Measurements from ENCODE around the gene SMYD3.

SMYD3 gene

DNA sequence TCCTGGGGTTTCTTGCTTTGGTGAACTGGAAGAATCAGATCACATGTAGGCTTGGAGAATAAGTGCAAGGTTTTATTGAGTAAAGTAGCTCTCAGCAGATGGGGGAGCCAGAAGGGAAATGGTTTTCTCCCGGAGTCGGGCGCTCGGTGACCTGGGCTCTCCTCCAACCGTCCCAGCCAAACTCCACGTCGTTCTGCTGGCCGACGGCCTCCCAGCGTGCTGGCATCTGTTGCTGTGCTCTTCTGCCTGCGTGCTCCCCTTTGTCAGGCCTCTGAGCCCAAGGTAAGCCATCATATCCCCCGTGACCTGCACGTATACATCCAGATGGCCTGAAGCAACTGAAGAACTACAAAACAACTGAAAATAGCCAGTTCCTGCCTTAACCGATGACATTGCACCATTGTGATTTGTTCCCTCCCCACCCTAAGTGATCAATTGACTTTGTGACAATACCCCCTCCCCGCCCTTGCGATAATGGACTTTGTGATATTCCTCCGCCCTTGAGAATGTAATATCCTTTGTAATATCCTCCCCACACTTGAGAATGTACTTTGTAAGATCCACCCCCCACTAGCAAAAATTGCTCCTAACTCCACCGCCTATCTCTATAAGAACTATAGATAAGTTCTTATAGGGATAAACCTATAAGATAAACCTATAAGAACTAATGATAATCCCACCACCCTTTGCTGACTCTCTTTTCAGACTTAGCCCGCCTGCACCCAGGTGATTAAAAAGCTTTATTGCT is 88.3 kb downstream of the SMYD3 start:
- Histone ChIP-seq H3K36me3 (ENCODE audit: control insufficient read depth in 2 of 2, insufficient read depth in 2 of 2, low read length in 2 of 2) (no peaks in the 10 kb centered on the region), H3K9ac (ENCODE audit: low read depth in 1 of 2, low read length in 2 of 2) (no peak overlapping the region)

DNA sequence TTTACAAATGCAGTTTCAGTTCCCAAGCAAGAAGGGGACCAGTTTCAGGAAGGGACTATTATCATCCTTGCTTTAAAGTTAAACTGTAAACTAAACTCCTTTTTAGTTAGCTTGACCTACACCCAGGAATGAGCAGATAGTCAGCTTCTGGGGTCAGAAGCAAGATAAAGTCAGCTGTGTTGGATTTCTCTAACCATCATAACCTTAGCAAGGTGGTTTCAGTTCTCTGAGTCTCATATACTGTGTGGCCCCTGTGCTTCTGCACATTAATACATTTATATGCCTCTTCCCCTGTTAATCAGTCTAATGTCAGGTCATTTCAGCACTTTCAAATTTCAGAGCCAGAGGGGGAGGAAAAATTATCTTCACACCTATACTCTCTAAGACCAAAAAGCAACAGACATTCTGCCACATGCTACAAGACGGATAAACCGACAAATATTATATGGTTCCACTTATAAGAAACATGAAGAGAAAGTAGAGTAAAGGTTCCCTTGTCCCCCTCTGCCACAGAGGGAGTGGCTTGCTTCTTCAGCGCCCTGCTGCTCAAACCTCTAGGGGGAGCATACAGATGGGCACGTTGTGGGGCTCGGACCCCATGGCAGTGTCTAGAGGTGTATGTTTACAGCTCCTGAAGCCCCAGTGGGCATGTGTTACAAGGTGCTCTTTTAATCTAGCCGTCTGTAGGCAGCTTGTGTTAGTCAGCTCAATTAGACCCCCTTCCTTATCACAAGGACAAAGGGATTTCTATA is 89.1 kb downstream of the SMYD3 start:
- H3K36me3 ChIP-seq (ENCODE audit: control insufficient read depth in 2 of 2, insufficient read depth in 2 of 2, low read length in 2 of 2), result no peaks in the 10 kb centered on the region
- no peak overlapping the region for H3K27ac ChIP-seq (ENCODE audit: low read depth in 2 of 2, low read length in 2 of 2)
- no peaks in the 10 kb centered on the region for H3K27me3 ChIP-seq (ENCODE audit: control insufficient read depth in 2 of 2, insufficient read depth in 2 of 2, low read length in 2 of 2)
- no peak overlapping the region for H3K4me3 ChIP-seq (ENCODE audit: low read length in 2 of 2)
- H3K4me1 ChIP-seq (ENCODE audit: control insufficient read depth in 2 of 2, insufficient read depth in 2 of 2, low read length in 2 of 2), result no peaks in the 10 kb centered on the region
- no peak overlapping the region for H3K9ac ChIP-seq (ENCODE audit: low read depth in 1 of 2, low read length in 2 of 2)
- no peaks in the 10 kb centered on the region for H3K9me3 ChIP-seq (ENCODE audit: control insufficient read depth in 2 of 2, low read length in 2 of 2)

More for the DNA sequence above, 88.3 kb downstream of the SMYD3 start:
- H3K27ac ChIP-seq (ENCODE audit: low read depth in 2 of 2, low read length in 2 of 2), result no peak overlapping the region
- H3K27me3 ChIP-seq (ENCODE audit: control insufficient read depth in 2 of 2, insufficient read depth in 2 of 2, low read length in 2 of 2), result no peaks in the 10 kb centered on the region
- H3K4me1 ChIP-seq (ENCODE audit: control insufficient read depth in 2 of 2, insufficient read depth in 2 of 2, low read length in 2 of 2), result no peaks in the 10 kb centered on the region
- H3K4me3 ChIP-seq (ENCODE audit: low read length in 2 of 2), result no peak overlapping the region
- no peaks in the 10 kb centered on the region for H3K9me3 ChIP-seq (ENCODE audit: control insufficient read depth in 2 of 2, low read length in 2 of 2)

DNA sequence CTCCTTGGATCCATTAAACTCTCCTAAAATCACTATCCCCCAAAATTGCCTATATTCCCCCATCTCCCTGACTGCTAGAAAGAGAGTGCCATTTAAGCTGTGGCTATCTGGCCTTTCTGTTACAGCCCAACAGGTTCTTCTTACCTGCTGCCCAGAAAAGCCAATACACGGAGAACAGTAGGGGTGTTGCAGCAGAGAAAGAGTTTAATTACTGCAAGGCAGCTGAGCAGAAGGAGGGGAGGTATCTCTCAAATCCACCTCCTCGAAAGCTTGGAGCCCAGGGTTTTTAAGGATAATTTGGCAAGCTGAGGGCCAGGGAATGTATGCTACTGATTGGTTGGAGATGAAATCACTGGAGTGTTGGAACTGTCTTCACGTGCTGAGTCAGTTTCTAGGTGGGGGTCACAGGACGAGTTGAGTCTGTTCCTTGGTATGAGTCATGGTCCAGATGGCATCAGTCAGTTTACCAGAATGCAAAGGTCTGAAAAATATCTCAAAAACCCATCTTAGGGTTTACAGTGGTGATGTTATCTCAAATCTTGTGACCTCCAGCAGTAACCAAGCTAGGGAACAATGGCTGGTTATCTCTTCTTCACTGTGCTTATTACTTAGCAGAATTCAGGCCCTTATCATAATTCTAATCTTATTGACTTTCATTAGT is 89.8 kb downstream of the SMYD3 start:
- H3K9me3 ChIP-seq (ENCODE audit: control insufficient read depth in 2 of 2, low read length in 2 of 2), result no peaks in the 10 kb centered on the region
- no peaks in the 10 kb centered on the region for H3K36me3 ChIP-seq (ENCODE audit: control insufficient read depth in 2 of 2, insufficient read depth in 2 of 2, low read length in 2 of 2)
- no peak overlapping the region for H3K9ac ChIP-seq (ENCODE audit: low read depth in 1 of 2, low read length in 2 of 2)
- H3K27ac ChIP-seq (ENCODE audit: low read depth in 2 of 2, low read length in 2 of 2), result no peak overlapping the region
- H3K4me3 ChIP-seq (ENCODE audit: low read length in 2 of 2), result no peak overlapping the region
- no peaks in the 10 kb centered on the region for H3K27me3 ChIP-seq (ENCODE audit: control insufficient read depth in 2 of 2, insufficient read depth in 2 of 2, low read length in 2 of 2)
- H3K4me1 ChIP-seq (ENCODE audit: control insufficient read depth in 2 of 2, insufficient read depth in 2 of 2, low read length in 2 of 2), result no peaks in the 10 kb centered on the region

DNA sequence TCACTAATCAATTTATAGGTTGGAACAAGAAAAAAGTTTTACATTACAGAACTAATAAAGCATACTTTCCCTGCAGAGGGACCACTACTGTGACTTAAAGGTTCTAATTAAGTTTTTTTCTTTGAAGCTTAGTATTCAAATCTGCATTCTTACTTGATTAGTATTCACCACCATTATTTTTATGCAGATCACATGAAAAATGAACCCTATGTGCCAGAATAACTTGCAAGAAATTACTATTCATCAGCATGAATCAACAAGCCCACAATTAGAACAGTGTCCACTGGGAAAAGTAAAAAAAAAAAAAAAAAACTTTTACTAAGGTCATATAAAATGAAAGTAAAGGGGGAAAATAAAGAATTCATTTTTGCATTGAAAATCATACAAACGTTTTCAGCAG is 90.8 kb downstream of the SMYD3 start:
- H3K27ac ChIP-seq (ENCODE audit: low read depth in 2 of 2, low read length in 2 of 2), result no peak overlapping the region
- no peak overlapping the region for H3K9ac ChIP-seq (ENCODE audit: low read depth in 1 of 2, low read length in 2 of 2)
- no peaks in the 10 kb centered on the region for H3K27me3 ChIP-seq (ENCODE audit: control insufficient read depth in 2 of 2, insufficient read depth in 2 of 2, low read length in 2 of 2)
- no peaks in the 10 kb centered on the region for H3K36me3 ChIP-seq (ENCODE audit: control insufficient read depth in 2 of 2, insufficient read depth in 2 of 2, low read length in 2 of 2)
- no peaks in the 10 kb centered on the region for H3K4me1 ChIP-seq (ENCODE audit: control insufficient read depth in 2 of 2, insufficient read depth in 2 of 2, low read length in 2 of 2)
- no peaks in the 10 kb centered on the region for H3K9me3 ChIP-seq (ENCODE audit: control insufficient read depth in 2 of 2, low read length in 2 of 2)
- H3K4me3 ChIP-seq (ENCODE audit: low read length in 2 of 2), result no peak overlapping the region

DNA sequence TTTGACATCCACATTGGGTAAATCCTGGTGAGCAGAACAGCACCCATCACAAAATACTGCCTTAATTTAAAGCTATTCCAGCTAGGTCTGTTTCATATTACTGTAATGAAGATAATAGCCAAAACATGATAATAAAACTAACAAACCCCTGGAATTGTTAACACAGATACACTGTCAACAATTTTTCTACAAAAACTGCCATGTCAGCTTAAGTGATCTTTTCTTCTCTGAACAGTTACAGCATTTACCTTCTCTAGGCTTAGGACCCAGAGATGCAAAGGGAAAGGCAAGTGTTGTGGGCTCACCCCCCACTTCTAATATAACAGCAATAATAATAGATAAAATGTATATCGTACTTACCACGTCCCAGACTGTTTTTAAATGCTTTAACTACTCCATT is 92.1 kb downstream of the SMYD3 start:
- Histone ChIP-seq H3K4me3 (ENCODE audit: low read length in 2 of 2) (no peak overlapping the region), H3K27me3 (ENCODE audit: control insufficient read depth in 2 of 2, insufficient read depth in 2 of 2, low read length in 2 of 2) (no peaks in the 10 kb centered on the region), H3K36me3 (ENCODE audit: control insufficient read depth in 2 of 2, insufficient read depth in 2 of 2, low read length in 2 of 2) (no peaks in the 10 kb centered on the region), H3K27ac (ENCODE audit: low read depth in 2 of 2, low read length in 2 of 2) (no peak overlapping the region), H3K4me1 (ENCODE audit: control insufficient read depth in 2 of 2, insufficient read depth in 2 of 2, low read length in 2 of 2) (no peaks in the 10 kb centered on the region), H3K9me3 (ENCODE audit: control insufficient read depth in 2 of 2, low read length in 2 of 2) (no peaks in the 10 kb centered on the region), H3K9ac (ENCODE audit: low read depth in 1 of 2, low read length in 2 of 2) (no peak overlapping the region)

DNA sequence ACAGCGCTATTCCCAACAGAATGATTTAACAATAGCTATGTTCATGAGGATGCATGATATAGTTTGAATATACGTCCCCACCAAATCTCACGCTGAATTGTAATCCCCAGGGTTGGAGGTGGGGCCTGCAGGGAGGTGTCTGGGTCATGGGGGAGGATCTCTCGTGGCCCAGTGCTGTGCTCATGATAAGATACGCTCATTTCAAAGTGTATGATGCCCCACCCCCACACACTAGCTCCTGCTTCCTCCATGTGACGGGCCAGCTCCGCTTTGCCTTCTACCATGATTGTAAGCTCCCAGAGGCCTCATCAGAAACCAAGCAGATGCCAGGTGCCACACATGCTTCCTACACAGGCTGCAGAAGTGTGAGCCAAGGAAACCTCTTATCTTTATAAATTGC is 93.6 kb downstream of the SMYD3 start:
- Histone ChIP-seq H3K4me3 (ENCODE audit: low read length in 2 of 2) (no peak overlapping the region), H3K27ac (ENCODE audit: low read depth in 2 of 2, low read length in 2 of 2) (no peak overlapping the region), H3K9ac (ENCODE audit: low read depth in 1 of 2, low read length in 2 of 2) (no peak overlapping the region), H3K27me3 (ENCODE audit: control insufficient read depth in 2 of 2, insufficient read depth in 2 of 2, low read length in 2 of 2) (no peaks in the 10 kb centered on the region), H3K4me1 (ENCODE audit: control insufficient read depth in 2 of 2, insufficient read depth in 2 of 2, low read length in 2 of 2) (no peaks in the 10 kb centered on the region), H3K9me3 (ENCODE audit: control insufficient read depth in 2 of 2, low read length in 2 of 2) (no peaks in the 10 kb centered on the region), H3K36me3 (ENCODE audit: control insufficient read depth in 2 of 2, insufficient read depth in 2 of 2, low read length in 2 of 2) (no peaks in the 10 kb centered on the region)

DNA sequence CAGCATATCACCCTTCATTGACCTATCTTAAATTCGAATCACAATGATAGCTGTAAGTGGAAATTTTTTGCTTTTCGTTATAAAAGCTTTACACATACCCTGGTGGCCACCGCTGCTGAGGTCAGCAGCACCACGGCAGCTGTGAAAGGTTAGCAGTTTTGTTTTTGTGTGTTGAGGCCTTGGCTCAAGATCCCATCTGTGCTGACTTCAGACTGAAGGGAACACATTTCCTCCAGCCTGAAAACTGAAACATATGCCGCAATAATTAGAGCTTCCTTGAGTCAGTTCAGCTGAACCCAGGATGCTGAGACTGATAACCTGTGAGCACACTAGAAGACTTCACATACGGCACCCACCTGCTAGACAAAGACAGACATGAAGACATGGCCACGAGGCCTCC is 103.0 kb downstream of the SMYD3 start:
- Histone ChIP-seq H3K36me3 (ENCODE audit: control insufficient read depth in 2 of 2, insufficient read depth in 2 of 2, low read length in 2 of 2) (no peaks in the 10 kb centered on the region), H3K27me3 (ENCODE audit: control insufficient read depth in 2 of 2, insufficient read depth in 2 of 2, low read length in 2 of 2) (no peaks in the 10 kb centered on the region), H3K9me3 (ENCODE audit: control insufficient read depth in 2 of 2, low read length in 2 of 2) (no peaks in the 10 kb centered on the region), H3K27ac (ENCODE audit: low read depth in 2 of 2, low read length in 2 of 2) (no peak overlapping the region), H3K9ac (ENCODE audit: low read depth in 1 of 2, low read length in 2 of 2) (no peak overlapping the region), H3K4me3 (ENCODE audit: low read length in 2 of 2) (no peak overlapping the region), H3K4me1 (ENCODE audit: control insufficient read depth in 2 of 2, insufficient read depth in 2 of 2, low read length in 2 of 2) (no peaks in the 10 kb centered on the region)

DNA sequence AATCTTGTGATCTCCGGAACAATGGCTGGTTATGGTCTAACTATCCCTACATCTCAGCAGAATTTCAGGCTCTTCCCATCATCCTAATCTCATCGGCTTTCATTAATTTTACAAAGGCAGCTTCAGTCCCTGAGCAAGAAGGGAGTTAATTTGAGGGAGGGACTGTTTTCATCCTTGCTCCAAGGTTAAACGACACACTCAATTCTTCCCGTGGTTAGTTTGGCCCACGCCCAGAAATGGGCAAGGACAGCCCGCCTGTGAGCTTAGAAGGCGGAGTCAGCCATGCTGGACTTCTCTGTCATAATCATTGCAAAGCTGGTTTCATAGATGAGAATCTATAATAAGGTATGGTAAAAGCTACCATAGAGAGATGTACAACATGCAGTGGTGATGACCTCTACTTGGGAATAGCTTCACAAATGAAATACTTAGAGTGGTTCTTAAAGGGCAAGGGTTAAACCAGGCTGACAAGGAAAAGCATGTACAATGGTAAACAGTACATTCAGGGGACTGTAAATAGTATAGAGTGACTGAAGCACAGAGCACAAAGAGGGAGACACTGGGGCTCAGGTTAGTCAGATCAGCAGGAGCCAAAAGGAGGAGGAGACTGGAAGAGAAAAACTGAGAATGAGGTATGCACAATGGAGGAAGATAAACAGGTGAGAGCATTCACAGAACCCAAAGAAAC is 108.8 kb downstream of the SMYD3 start:
- H3K9ac ChIP-seq (ENCODE audit: low read depth in 1 of 2, low read length in 2 of 2), result no peak overlapping the region
- no peaks in the 10 kb centered on the region for H3K27me3 ChIP-seq (ENCODE audit: control insufficient read depth in 2 of 2, insufficient read depth in 2 of 2, low read length in 2 of 2)
- no peak overlapping the region for H3K4me3 ChIP-seq (ENCODE audit: low read length in 2 of 2)
- no peaks in the 10 kb centered on the region for H3K36me3 ChIP-seq (ENCODE audit: control insufficient read depth in 2 of 2, insufficient read depth in 2 of 2, low read length in 2 of 2)
- no peaks in the 10 kb centered on the region for H3K4me1 ChIP-seq (ENCODE audit: control insufficient read depth in 2 of 2, insufficient read depth in 2 of 2, low read length in 2 of 2)
- H3K9me3 ChIP-seq (ENCODE audit: control insufficient read depth in 2 of 2, low read length in 2 of 2), result no peaks in the 10 kb centered on the region
- no peak overlapping the region for H3K27ac ChIP-seq (ENCODE audit: low read depth in 2 of 2, low read length in 2 of 2)

DNA sequence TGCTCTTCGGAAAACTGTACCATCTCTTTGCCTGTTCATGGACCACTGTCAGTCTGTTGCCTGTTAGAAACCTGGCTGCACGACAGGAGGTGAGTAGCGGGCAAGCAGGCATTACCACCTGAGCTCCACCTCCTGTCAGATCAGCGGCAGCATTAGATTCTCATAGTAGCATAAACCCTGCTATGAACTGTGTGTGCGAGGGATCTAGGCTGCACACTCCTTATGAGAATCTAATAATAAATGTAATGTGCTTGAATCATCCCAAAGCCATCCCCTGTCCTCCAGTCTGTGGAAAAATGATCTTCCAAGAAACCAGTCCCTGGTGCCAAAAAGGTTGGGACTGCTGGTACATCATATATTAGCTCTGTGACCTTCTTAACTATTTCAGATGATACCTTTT is 110.0 kb downstream of the SMYD3 start:
- H3K27me3 ChIP-seq (ENCODE audit: control insufficient read depth in 2 of 2, insufficient read depth in 2 of 2, low read length in 2 of 2), result no peaks in the 10 kb centered on the region
- H3K4me1 ChIP-seq (ENCODE audit: control insufficient read depth in 2 of 2, insufficient read depth in 2 of 2, low read length in 2 of 2), result no peaks in the 10 kb centered on the region
- H3K9me3 ChIP-seq (ENCODE audit: control insufficient read depth in 2 of 2, low read length in 2 of 2), result no peaks in the 10 kb centered on the region
- no peak overlapping the region for H3K4me3 ChIP-seq (ENCODE audit: low read length in 2 of 2)
- H3K9ac ChIP-seq (ENCODE audit: low read depth in 1 of 2, low read length in 2 of 2), result no peak overlapping the region
- no peak overlapping the region for H3K27ac ChIP-seq (ENCODE audit: low read depth in 2 of 2, low read length in 2 of 2)
- no peaks in the 10 kb centered on the region for H3K36me3 ChIP-seq (ENCODE audit: control insufficient read depth in 2 of 2, insufficient read depth in 2 of 2, low read length in 2 of 2)

DNA sequence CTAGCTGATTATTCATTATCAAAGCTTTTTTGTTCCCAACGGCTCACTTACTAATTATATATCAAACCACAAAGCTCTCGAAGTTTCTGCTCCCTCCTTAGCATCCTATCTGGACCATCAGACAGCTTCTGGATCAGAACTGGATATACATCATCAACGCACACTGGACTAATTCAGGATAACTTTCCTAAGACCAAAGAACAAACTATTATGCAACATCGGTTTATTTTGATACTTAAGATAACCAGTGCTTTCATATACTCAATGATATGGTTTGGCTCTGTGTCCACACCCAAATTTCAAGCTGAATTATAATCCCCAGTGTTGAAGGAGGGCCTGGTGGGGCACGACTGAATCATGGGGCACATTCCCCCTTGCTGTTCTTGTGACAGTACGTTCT is 110.8 kb downstream of the SMYD3 start:
- Histone ChIP-seq H3K27me3 (ENCODE audit: control insufficient read depth in 2 of 2, insufficient read depth in 2 of 2, low read length in 2 of 2) (no peaks in the 10 kb centered on the region), H3K9me3 (ENCODE audit: control insufficient read depth in 2 of 2, low read length in 2 of 2) (no peaks in the 10 kb centered on the region), H3K4me3 (ENCODE audit: low read length in 2 of 2) (no peak overlapping the region), H3K36me3 (ENCODE audit: control insufficient read depth in 2 of 2, insufficient read depth in 2 of 2, low read length in 2 of 2) (no peaks in the 10 kb centered on the region), H3K9ac (ENCODE audit: low read depth in 1 of 2, low read length in 2 of 2) (no peak overlapping the region), H3K27ac (ENCODE audit: low read depth in 2 of 2, low read length in 2 of 2) (no peak overlapping the region), H3K4me1 (ENCODE audit: control insufficient read depth in 2 of 2, insufficient read depth in 2 of 2, low read length in 2 of 2) (no peaks in the 10 kb centered on the region)

All from mucosa of rectum (tissue), 2 donors.